HEK293T (cell line): Measurements from ENCODE around the gene CXXC5.

ENCODE experiments used
- ARNT ChIP-seq: fragments of 450-650 bp; IDR thresholded peaks from 2 replicates; pipeline ENCODE4 v1.6.1; 2017; ENCODE audit warnings: mild to moderate bottlenecking
- BHLHE40 ChIP-seq: fragments of 450-650 bp; IDR thresholded peaks from 2 replicates; pipeline ENCODE4 v1.6.1; 2016; ENCODE audit warnings: mild to moderate bottlenecking, moderate library complexity, borderline replicate concordance
- FOXA1 ChIP-seq: fragments of 450-650 bp; IDR thresholded peaks from 2 replicates; pipeline ENCODE4 v1.6.1; 2016; ENCODE audit warnings: mild to moderate bottlenecking
- FOXK2 ChIP-seq: fragments of 450-650 bp; IDR thresholded peaks from 2 replicates; pipeline ENCODE4 v1.6.1; 2016; ENCODE audit warnings: mild to moderate bottlenecking
- FOXM1 ChIP-seq: fragments of 450-650 bp; IDR thresholded peaks from 2 replicates; pipeline ENCODE4 v1.6.1; 2017; ENCODE audit warnings: mild to moderate bottlenecking, borderline replicate concordance
- L3MBTL2 ChIP-seq: fragments of 450-650 bp; conservative IDR thresholded peaks from 2 replicates; pipeline ENCODE4 v1.6.1; 2016; ENCODE audit warnings: mild to moderate bottlenecking
- LEF1 ChIP-seq: fragments of 450-650 bp; IDR thresholded peaks from 2 replicates; pipeline ENCODE4 v1.6.1; 2017; ENCODE audit warnings: mild to moderate bottlenecking, borderline replicate concordance
- PKNOX1 ChIP-seq: fragments of 450-650 bp; IDR thresholded peaks from 2 replicates; pipeline ENCODE4 v1.6.1; 2016
- SP1 ChIP-seq: fragments of 450-650 bp; IDR thresholded peaks from 2 replicates; pipeline ENCODE4 v1.6.1; 2017
- SUZ12 ChIP-seq: fragments of 450-650 bp; IDR thresholded peaks from 2 replicates; pipeline ENCODE4 v1.6.1; 2016; ENCODE audit warnings: mild to moderate bottlenecking
- TARDBP ChIP-seq: fragments of 450-650 bp; IDR thresholded peaks from 2 replicates; pipeline ENCODE4 v1.6.1; 2016
- ZNF384 ChIP-seq: fragments of 450-650 bp; IDR thresholded peaks from 2 replicates; pipeline ENCODE4 v1.6.1; 2016

- TF ChIP-seq FOXK2 (no peak), TARDBP (no peak), LEF1 (no peak), BHLHE40 (no peak), SP1 (no peak), ARNT (no peak), L3MBTL2 (no peak), ZNF384 (no peak), FOXM1 (no peak), PKNOX1 (no peak), FOXA1 (no peak), SUZ12 (no peak)
These were observed 21.7 kb downstream of the CXXC5 start for GRCh38 chr5:139669662-139670368.
